OCI-LY3 (cell line): ENCODE data around the gene SMARCA4.

Source experiments
- EZH2phosphoT487 ChIP-seq: fragments of 200-600 bp; shearing (Covaris generic); IDR thresholded peaks from 2 replicates; pipeline ENCODE4 v1.6.1; 2018; ENCODE audit warnings: antibody characterized with exemption, mixed run types, low read depth
- TF ChIP-seq, protein P1 (sequence below): fragments of 200-600, 300-600 bp; sonication (generic); IDR thresholded peaks from 2 replicates; pipeline ENCODE4 v1.5.1; 2014; ENCODE audit warnings: antibody characterized with exemption, low read length, low read depth

DNA sequence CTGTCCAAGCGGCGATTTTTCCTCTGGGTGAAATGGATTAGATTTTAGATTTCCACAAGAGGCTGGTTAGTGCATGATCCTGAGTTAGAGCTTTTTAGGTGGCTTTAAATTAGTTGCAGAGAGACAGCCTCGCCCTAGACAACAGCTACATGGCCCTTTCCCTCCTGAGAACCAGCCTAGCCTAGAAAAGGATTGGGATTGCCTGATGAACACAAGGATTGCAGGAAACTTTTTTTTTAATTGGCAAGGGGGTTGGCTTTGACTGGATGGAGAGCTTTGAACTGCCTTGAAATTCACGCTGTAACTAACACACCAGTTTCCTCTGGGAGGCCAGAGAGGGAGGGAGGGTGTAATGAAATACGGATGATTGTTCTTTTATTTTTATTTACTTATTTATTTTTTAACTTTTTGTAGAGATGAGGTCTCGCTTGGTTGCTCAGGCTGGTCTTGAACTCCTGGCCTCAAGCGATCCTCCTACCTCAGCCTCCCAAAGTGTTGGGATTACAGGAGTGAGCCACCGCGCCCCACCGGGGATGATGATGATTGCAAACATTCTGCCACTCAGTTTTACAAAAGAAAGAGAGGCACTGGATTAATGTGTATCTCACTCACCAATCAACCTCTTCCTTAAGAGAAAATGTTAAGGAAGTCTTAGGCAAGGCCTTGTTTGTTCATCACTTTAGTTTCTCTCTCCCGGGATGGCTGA is 130.3 kb downstream of the SMARCA4 start:
- TF ChIP-seq, protein P1, sequence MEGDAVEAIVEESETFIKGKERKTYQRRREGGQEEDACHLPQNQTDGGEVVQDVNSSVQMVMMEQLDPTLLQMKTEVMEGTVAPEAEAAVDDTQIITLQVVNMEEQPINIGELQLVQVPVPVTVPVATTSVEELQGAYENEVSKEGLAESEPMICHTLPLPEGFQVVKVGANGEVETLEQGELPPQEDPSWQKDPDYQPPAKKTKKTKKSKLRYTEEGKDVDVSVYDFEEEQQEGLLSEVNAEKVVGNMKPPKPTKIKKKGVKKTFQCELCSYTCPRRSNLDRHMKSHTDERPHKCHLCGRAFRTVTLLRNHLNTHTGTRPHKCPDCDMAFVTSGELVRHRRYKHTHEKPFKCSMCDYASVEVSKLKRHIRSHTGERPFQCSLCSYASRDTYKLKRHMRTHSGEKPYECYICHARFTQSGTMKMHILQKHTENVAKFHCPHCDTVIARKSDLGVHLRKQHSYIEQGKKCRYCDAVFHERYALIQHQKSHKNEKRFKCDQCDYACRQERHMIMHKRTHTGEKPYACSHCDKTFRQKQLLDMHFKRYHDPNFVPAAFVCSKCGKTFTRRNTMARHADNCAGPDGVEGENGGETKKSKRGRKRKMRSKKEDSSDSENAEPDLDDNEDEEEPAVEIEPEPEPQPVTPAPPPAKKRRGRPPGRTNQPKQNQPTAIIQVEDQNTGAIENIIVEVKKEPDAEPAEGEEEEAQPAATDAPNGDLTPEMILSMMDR, result no peak
- TF ChIP-seq EZH2phosphoT487, result no peak
